ENCODE results near the gene RASGRF2. TPM values are rescaled to one million over a fixed set of nuclear protein-coding genes. Genes with fewer than 3 reads are reported as not detected.
"Not testable (repeated sequence)": the region's sequence is repeated elsewhere in the genome, so short reads cannot be mapped to it uniquely, and the experiment has no call there.

The RASGRF2 gene
- total RNA-seq, 2 experiments from 2014 or later: 10.0 to 11.6 TPM

- ATAC-seq (peak; percentile 32), DNase-seq (peak; percentile 38)
- H3K4me1 Mint-ChIP-seq (ENCODE audit: low read depth): peaks cover 53% of the 10 kb centered on the region
Measured at GRCh38 chr5:81007637-81008027, 47.5 kb downstream of the RASGRF2 start.

GRCh38 chr5:81010336-81011169 is 50.4 kb downstream of the RASGRF2 start:
- H3K27ac Mint-ChIP-seq: no peak overlapping the region
- DNase-seq (no peak), ATAC-seq (no peak)
- ChIA-PET POLR2A (interaction anchor here (0.5 kb wide), 1 partner anchor 381 kb away, joined by 4 read pairs; no protein-coding TSS in a partner anchor), CTCF (interaction anchor here (1.3 kb wide), 1 partner anchor 47 kb away, joined by 4 read pairs; no protein-coding TSS in a partner anchor)
- no peaks in the 10 kb centered on the region for H3K9me3 Mint-ChIP-seq (ENCODE audit: insufficient read depth)
- peaks cover 9% of the 10 kb centered on the region for H3K36me3 Mint-ChIP-seq (ENCODE audit: low read depth)
- no peaks in the 10 kb centered on the region for H3K27me3 Mint-ChIP-seq (ENCODE audit: low read depth)
- H3K4me1 Mint-ChIP-seq (ENCODE audit: low read depth): peaks cover 36% of the 10 kb centered on the region
- no peak overlapping the region for H3K4me3 Mint-ChIP-seq

More at GRCh38 chr5:81007637-81008027, 47.5 kb downstream of the RASGRF2 start:
- peak overlapping the region; percentile 90 for H3K27ac Mint-ChIP-seq
- peak overlapping the region; percentile 73 for H3K4me3 Mint-ChIP-seq
- CTCF ChIA-PET: interaction anchor here (0.8 to 2.6 kb wide), 8 partner anchors 9 to 251 kb away, joined by 3 to 13 read pairs (median 4); no protein-coding TSS in a partner anchor
- H3K36me3 Mint-ChIP-seq (ENCODE audit: low read depth): peaks cover 12% of the 10 kb centered on the region
- H3K9me3 Mint-ChIP-seq (ENCODE audit: insufficient read depth): no peaks in the 10 kb centered on the region
- POLR2A ChIA-PET: interaction anchor here (0.6 to 1.5 kb wide), 6 partner anchors 9 to 1395 kb away, joined by 3 to 7 read pairs (median 4); no protein-coding TSS in a partner anchor
- H3K27me3 Mint-ChIP-seq (ENCODE audit: low read depth): no peaks in the 10 kb centered on the region

GRCh38 chr5:81014348-81014747 is 54.2 kb downstream of the RASGRF2 start:
- ChIA-PET POLR2A (no interaction called here), CTCF (no interaction called here)
- no peak for ATAC-seq
- H3K27ac Mint-ChIP-seq: no peak overlapping the region
- no peaks in the 10 kb centered on the region for H3K27me3 Mint-ChIP-seq (ENCODE audit: low read depth)
- H3K4me1 Mint-ChIP-seq (ENCODE audit: low read depth): peaks cover 31% of the 10 kb centered on the region
- H3K9me3 Mint-ChIP-seq (ENCODE audit: insufficient read depth): no peaks in the 10 kb centered on the region
- peaks cover 4% of the 10 kb centered on the region for H3K36me3 Mint-ChIP-seq (ENCODE audit: low read depth)
- DNase-seq: no peak
- H3K4me3 Mint-ChIP-seq: no peak overlapping the region

- ChIA-PET POLR2A (interaction anchor here (1.0 to 1.3 kb wide), 2 partner anchors 9 to 1032 kb away, joined by 3 to 5 read pairs; no protein-coding TSS in a partner anchor), CTCF (interaction anchor here (1.8 to 2.2 kb wide), 2 partner anchors 9 to 92 kb away, joined by 8 read pairs; no protein-coding TSS in a partner anchor)
- Mint-ChIP-seq H3K27me3 (ENCODE audit: low read depth) (no peaks in the 10 kb centered on the region), H3K4me1 (ENCODE audit: low read depth) (peaks cover 29% of the 10 kb centered on the region), H3K9me3 (ENCODE audit: insufficient read depth) (no peaks in the 10 kb centered on the region), H3K36me3 (ENCODE audit: low read depth) (peaks cover 4% of the 10 kb centered on the region), H3K27ac (no peak overlapping the region), H3K4me3 (no peak overlapping the region)
- ATAC-seq (no peak), DNase-seq (no peak)
Measured at GRCh38 chr5:81016116-81016515, 56.0 kb downstream of the RASGRF2 start.

GRCh38 chr5:81017320-81017719 is 57.2 kb downstream of the RASGRF2 start:
- peak overlapping the region; percentile 14 for H3K27ac Mint-ChIP-seq
- H3K4me3 Mint-ChIP-seq: no peak overlapping the region
- peaks cover 4% of the 10 kb centered on the region for H3K36me3 Mint-ChIP-seq (ENCODE audit: low read depth)
- ChIA-PET POLR2A (interaction anchor here (1.0 to 1.3 kb wide), 3 partner anchors 9 to 1033 kb away, joined by 3 to 5 read pairs (median 4); no protein-coding TSS in a partner anchor), CTCF (interaction anchor here (1.8 to 2.2 kb wide), 2 partner anchors 10 to 91 kb away, joined by 8 read pairs; no protein-coding TSS in a partner anchor)
- no peaks in the 10 kb centered on the region for H3K27me3 Mint-ChIP-seq (ENCODE audit: low read depth)
- no peak for DNase-seq
- ATAC-seq: no peak
- H3K9me3 Mint-ChIP-seq (ENCODE audit: insufficient read depth): no peaks in the 10 kb centered on the region
- peaks cover 39% of the 10 kb centered on the region for H3K4me1 Mint-ChIP-seq (ENCODE audit: low read depth)

GRCh38 chr5:81018608-81019007 is 58.4 kb downstream of the RASGRF2 start:
- not testable (repeated sequence) for DNase-seq; H3K27me3 Mint-ChIP-seq (ENCODE audit: low read depth); H3K27ac Mint-ChIP-seq

GRCh38 chr5:81019748-81020147 is 59.6 kb downstream of the RASGRF2 start:
- Mint-ChIP-seq H3K27ac (no peak overlapping the region), H3K4me1 (ENCODE audit: low read depth) (peaks cover 46% of the 10 kb centered on the region), H3K4me3 (no peak overlapping the region), H3K9me3 (ENCODE audit: insufficient read depth) (no peaks in the 10 kb centered on the region), H3K36me3 (ENCODE audit: low read depth) (no peaks in the 10 kb centered on the region), H3K27me3 (ENCODE audit: low read depth) (no peaks in the 10 kb centered on the region)
- CTCF ChIA-PET: interaction anchor here (0.8 kb wide), 1 partner anchor 46 kb away, joined by 3 read pairs; no protein-coding TSS in a partner anchor
- DNase-seq (no peak), ATAC-seq (no peak)
- POLR2A ChIA-PET: no interaction called here

More at GRCh38 chr5:81018608-81019007, 58.4 kb downstream of the RASGRF2 start:
- CTCF ChIA-PET; H3K9me3 Mint-ChIP-seq (ENCODE audit: insufficient read depth); H3K36me3 Mint-ChIP-seq (ENCODE audit: low read depth); POLR2A ChIA-PET; H3K4me3 Mint-ChIP-seq: not testable (repeated sequence)
- ATAC-seq: peak; percentile 42
- peaks cover 51% of the 10 kb centered on the region for H3K4me1 Mint-ChIP-seq (ENCODE audit: low read depth)

- ATAC-seq: no peak
- no peaks in the 10 kb centered on the region for H3K27me3 Mint-ChIP-seq (ENCODE audit: low read depth)
- peaks cover 46% of the 10 kb centered on the region for H3K4me1 Mint-ChIP-seq (ENCODE audit: low read depth)
- ChIA-PET CTCF (interaction anchor here (0.8 kb wide), 1 partner anchor 46 kb away, joined by 3 read pairs; no protein-coding TSS in a partner anchor), POLR2A (interaction anchor here (0.8 kb wide), 1 partner anchor 13 kb away, joined by 3 read pairs; no protein-coding TSS in a partner anchor)
- no peak overlapping the region for H3K4me3 Mint-ChIP-seq
- no peaks in the 10 kb centered on the region for H3K36me3 Mint-ChIP-seq (ENCODE audit: low read depth)
- no peaks in the 10 kb centered on the region for H3K9me3 Mint-ChIP-seq (ENCODE audit: insufficient read depth)
- no peak overlapping the region for H3K27ac Mint-ChIP-seq
- DNase-seq: no peak
Measured at GRCh38 chr5:81020478-81021167, 60.5 kb downstream of the RASGRF2 start.

GRCh38 chr5:81021486-81021885 is 61.3 kb downstream of the RASGRF2 start:
- H3K36me3 Mint-ChIP-seq (ENCODE audit: low read depth): no peaks in the 10 kb centered on the region
- H3K4me3 Mint-ChIP-seq: no peak overlapping the region
- H3K27ac Mint-ChIP-seq: no peak overlapping the region
- no peaks in the 10 kb centered on the region for H3K9me3 Mint-ChIP-seq (ENCODE audit: insufficient read depth)
- H3K27me3 Mint-ChIP-seq (ENCODE audit: low read depth): no peaks in the 10 kb centered on the region
- ATAC-seq (no peak), DNase-seq (no peak)
- ChIA-PET CTCF (no interaction called here), POLR2A (interaction anchor here (0.8 kb wide), 1 partner anchor 14 kb away, joined by 3 read pairs; no protein-coding TSS in a partner anchor)
- H3K4me1 Mint-ChIP-seq (ENCODE audit: low read depth): peaks cover 46% of the 10 kb centered on the region

GRCh38 chr5:81021951-81022687 is 62.0 kb downstream of the RASGRF2 start:
- Mint-ChIP-seq H3K27me3 (ENCODE audit: low read depth) (no peaks in the 10 kb centered on the region), H3K36me3 (ENCODE audit: low read depth) (no peaks in the 10 kb centered on the region), H3K4me1 (ENCODE audit: low read depth) (peaks cover 42% of the 10 kb centered on the region), H3K9me3 (ENCODE audit: insufficient read depth) (no peaks in the 10 kb centered on the region), H3K27ac (no peak overlapping the region), H3K4me3 (no peak overlapping the region)
- peak; percentile 36 for ATAC-seq
- CTCF ChIA-PET: no interaction called here
- POLR2A ChIA-PET: interaction anchor here (0.7 kb wide), 1 partner anchor 59 kb away, joined by 3 read pairs; no protein-coding TSS in a partner anchor
- DNase-seq: no peak

GRCh38 chr5:81022688-81023084 is 62.5 kb downstream of the RASGRF2 start:
- Mint-ChIP-seq H3K27ac (no peak overlapping the region), H3K4me3 (no peak overlapping the region), H3K4me1 (ENCODE audit: low read depth) (peaks cover 37% of the 10 kb centered on the region), H3K9me3 (ENCODE audit: insufficient read depth) (peaks cover 3% of the 10 kb centered on the region), H3K27me3 (ENCODE audit: low read depth) (no peaks in the 10 kb centered on the region), H3K36me3 (ENCODE audit: low read depth) (peaks cover 3% of the 10 kb centered on the region)
- ChIA-PET CTCF (no interaction called here), POLR2A (interaction anchor here (0.7 kb wide), 1 partner anchor 59 kb away, joined by 3 read pairs; no protein-coding TSS in a partner anchor)
- ATAC-seq (no peak), DNase-seq (no peak)
